GM18519 (cell line): ENCODE data around the gene YTHDC1.

ENCODE experiments used
- ATAC-seq: cut with Tn5 transposase; IDR thresholded peaks from one replicate; pipeline ENCODE4 v1.9.1; 2021; ENCODE audit warnings: mild to moderate bottlenecking, moderate library complexity; ENCODE audit not compliant: unreplicated experiment, low FRiP score

YTHDC1 gene

DNA sequence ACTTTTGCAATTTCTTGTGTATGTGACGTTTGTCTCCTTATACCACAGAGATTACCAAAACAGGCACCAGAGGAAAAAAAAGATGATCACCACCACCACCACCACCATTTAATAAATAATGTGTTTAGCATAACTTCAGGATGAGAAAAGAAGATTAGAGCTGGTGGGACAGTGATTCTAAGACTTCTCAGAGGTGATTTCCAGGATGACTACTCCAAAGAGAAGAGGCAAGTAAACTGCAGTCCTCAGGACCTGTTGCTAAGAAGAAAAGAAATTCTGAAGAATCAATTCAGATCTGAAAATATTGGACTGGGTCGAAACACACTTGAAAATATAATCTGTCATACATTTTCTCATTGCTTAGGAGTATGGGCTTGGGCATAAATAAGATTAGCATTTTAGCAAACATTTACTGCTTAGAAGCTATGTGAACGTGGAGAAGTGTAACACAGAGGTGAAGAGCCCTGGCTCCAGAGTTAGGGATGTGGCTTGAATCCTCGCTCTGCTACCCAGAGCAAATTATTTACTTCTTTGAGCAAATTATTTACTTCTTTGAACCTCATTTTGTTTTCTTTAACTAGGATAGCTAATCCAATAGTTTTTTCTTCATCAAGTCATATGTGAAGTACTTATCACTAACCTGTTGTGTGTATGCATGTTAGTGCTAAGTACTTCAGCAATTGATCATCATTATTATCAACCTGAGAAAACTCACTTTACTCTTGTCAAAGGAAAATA is 10.5 kb upstream of the YTHDC1 start:
- ATAC-seq, result no peak

DNA sequence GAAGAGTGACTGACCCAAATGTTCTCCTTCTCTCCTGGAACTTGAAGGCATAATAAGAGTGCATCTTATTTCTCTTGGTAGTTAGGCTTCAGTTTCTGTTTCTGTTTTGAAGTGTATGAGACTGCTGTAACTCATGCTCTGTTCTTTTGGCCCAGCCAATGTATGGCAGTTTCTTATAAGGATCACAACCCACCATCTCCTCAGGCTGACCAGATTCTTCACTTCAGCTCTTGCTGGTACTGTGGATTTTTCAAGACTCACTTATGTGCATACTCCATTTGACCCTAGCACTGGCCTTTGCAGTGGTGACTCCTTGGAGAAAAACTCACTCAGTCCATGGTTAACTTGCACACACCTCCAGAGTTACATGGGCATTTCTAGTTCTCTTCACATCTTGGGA is 9.6 kb upstream of the YTHDC1 start:
- ATAC-seq, result peak; percentile 83

DNA sequence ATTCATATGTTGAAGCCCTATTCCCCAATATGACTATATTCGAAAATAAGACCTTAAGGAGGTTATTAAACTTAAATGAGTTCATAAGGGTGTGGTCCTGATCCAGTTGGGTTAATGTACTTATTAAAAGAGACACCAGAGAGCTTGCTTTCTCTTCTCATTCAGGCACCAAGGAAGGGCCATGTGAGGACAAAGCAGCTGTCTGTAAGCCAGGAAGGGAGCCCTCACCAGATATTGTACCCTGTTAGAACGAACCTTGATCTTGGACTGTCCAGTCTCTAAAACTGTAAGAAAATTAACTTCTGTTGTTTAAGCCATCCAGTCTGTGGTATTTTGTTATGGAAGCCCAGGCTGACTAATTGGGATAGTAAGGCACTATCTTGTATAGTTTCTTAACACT is 9.1 kb upstream of the YTHDC1 start:
- no peak for ATAC-seq

DNA sequence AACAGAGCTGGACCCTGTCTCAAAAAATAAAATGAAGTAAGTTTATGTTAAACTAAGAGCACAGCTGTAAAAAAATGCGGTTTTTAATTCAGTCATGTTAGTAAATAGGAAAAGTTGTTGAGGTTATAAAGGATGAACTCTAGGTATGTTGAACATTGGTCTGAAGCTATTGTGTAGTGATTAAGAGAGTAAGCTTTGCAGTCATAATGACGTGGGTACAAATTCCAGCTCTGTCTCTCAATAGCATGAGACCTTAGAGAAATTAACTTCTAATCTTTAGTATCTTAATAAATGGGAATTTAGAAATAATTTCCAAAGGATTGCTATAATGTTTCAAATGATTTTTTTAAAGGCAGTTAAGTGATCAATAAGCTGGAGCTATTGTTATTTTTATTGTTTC is 2.9 kb upstream of the YTHDC1 start:
- ATAC-seq, result no peak

DNA sequence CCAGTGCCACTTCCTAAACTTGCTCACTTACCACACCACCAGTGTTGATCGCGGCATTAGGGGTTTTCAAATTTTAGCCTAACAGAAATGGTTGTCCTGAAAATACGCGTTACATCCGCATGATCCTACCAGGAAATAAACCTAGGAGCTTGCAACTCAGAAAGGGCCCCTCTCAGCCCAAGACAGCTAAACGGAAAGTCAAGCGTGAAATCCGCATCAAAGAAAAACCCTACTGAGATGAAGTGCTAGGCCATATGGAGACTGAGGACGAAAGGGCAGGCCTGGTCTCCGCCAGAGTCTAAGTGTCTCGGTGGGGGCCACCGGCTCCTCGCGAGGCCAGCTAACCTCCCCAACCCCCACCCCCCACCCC is 626 bp downstream of the YTHDC1 start:
- no peak for ATAC-seq

DNA sequence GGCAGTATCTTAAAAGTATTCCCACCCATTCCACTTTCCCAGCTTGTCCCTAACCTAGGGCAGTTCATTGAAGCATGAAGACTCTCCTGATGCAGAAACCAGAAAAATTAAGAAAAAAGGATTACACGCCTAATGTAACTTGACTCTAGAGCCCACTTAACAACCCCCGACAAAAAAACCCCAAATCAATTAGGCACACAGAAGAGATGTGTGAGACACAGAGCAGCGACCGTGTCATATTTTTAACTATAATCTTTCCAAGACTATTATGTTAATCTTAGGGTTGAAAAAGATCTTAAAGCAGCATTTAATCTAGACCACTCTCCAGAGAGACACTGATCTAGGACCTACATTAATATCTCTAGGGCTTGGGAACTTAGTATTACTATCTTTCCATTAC is 1.3 kb downstream of the YTHDC1 start:
- no peak for ATAC-seq

DNA sequence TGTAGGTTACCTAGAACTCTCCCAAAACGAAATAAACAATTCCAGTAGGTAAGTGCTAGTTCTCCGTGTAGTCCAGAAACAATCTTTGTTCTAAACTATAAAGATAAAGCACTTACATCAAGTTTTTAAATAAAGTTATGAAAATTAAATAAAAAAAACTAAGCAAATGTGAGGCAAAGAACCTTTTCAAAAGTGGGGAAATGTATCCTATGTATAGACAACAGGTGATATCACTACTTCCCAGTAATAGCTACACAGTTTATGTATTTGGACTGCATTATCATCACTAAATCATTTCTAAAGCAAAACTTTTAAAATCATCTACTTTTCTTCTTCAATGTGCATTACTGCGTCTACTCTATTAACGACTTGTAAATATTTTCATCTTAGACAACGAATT is 2.0 kb downstream of the YTHDC1 start:
- no peak for ATAC-seq

DNA sequence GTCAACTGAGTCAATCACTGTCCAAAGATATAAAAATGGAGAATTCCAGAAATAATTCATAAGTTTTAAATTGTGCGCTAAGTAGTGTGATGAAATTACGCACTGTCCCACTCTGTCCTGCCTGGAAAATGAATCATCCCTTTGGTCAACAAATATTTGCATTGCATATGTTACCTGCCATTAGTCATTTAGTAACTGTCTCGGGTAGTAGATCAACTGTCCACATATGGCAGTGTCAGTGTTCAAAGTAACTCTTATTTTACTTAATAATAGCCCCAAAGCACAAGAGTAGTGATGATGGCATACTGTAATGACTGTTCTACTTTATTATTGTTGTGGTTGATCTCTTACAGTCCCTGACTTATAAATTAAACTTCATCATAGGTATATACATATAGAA is 3.4 kb downstream of the YTHDC1 start:
- no peak for ATAC-seq

DNA sequence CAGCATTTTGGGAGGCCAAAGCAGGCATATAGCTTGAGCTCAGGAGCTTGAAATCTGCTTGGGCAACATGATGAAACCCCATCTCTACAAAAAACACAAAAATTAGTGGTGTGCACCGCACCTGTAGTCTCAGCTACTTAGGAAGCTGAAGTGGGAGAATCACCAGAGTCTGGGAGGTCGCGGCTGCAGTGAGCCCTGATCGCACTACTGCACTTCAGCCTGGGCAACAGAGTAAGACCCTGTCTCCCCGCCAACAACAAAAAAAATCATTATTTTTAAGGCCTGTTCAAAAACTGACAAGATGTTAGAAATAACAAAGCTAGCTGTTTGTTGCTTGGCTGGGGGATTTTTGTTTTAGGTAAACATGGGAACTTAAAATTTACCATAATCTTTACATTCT is 5.1 kb downstream of the YTHDC1 start:
- no peak for ATAC-seq

DNA sequence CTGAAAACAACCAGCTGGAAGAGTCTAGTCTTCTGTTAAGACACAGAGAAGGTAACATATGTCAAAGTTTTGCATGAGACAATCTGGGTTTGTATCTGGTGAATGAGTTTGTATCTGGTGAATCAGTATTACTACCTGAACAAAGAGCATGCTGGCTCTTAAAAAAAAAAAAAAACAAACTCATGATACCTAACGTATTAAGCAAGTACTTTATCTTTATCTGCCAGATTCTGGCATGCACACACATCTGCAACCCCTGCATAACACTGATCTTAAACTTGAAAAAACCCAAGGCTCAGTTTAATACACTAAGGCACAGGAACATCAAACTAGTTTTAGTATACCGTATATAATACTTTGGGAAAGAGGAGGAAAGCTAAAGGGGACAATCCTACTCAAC is 5.8 kb downstream of the YTHDC1 start:
- ATAC-seq, result no peak

DNA sequence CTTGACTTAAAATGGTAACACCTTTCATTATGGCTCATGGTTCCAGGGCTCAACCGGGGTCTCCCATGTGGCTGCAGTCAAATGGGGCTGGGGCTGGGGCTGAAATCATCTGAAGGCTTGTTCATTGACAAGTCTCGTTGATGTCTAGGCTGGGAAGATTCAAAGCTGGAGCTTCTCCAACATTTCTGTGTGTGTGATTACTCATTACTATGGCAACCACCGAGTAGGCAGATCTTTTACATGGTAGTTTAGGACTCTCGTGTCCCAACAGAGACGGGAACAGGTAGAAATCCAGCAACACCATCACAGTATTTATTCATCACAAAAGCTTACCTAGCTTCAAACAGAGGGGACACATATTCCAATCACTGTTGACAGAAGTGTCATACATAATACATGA is 7.8 kb downstream of the YTHDC1 start:
- ATAC-seq, result no peak

DNA sequence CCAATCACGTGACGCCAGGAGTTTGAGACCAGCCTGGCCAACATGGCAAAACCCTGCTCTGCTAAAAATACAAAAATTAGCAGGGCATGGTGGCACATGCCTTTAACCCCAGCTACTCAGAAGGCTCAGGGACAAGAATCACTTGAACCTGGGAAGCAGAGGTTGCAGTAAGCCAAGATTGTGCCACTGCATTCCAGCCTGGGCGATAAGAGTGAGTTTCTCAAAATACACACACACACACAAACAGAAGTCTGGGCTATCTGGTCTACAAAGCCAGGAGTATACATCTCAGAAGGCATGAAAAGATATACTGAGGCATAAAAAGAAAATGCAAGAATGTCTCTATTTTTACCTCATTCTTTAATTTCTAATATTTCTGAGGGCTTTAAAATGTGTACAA is 11.3 kb downstream of the YTHDC1 start:
- no peak for ATAC-seq

DNA sequence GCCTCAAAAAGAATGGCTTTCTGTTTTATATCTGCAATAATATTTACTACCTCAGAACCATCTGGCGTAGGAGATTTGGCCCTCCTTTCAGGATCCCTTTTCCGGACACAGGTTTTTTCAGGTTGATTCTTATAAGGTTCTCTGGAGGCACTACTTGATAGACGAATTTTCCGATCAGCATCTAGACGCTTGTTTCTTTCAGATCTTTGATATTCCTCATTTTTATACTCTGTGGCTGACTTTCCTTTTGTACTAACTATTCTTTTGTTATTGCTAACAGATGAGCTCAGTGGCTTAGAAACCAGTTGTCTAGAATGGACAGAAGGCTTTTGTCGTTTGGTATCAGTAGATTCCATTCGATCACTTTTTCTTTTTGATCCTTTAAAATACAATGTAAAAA is 12.4 kb downstream of the YTHDC1 start:
- ATAC-seq, result no peak

DNA sequence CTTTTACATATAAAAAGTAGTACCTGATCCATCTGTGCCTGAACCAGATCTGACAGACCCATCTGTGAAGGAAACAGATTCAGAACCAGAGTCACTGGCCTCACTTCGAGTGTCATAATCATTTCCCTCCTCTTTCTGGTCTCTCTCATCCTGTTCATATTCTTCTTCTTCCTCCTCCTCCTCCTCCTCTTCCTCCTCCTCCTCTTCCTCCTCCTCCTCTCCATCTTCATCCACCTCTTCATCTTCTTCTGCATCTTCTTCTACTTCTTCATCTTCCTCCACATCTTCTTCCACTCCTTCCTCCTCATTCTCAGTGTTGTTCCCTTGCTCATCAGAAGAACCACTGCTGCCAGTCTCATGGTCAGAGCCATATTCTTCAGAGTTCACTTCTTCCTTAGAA is 12.9 kb downstream of the YTHDC1 start:
- ATAC-seq, result no peak

DNA sequence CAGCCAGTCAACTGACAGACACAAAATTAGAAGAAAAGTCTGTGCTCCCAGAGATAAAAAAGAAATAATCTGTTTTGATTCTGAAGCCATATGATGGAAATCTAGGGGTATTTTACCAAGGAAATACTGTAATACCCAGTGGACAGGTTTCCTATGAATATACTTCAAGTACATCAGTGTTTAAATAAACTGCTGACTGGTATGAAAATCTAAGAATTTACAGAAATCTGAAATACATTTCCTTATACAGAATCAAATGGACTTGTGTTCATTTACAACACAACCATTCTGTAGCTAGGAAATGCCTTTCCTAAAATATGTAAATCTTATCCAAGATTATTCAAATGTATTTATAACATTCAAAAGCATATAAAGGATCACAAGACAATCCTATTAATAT is 13.4 kb downstream of the YTHDC1 start:
- no peak for ATAC-seq

DNA sequence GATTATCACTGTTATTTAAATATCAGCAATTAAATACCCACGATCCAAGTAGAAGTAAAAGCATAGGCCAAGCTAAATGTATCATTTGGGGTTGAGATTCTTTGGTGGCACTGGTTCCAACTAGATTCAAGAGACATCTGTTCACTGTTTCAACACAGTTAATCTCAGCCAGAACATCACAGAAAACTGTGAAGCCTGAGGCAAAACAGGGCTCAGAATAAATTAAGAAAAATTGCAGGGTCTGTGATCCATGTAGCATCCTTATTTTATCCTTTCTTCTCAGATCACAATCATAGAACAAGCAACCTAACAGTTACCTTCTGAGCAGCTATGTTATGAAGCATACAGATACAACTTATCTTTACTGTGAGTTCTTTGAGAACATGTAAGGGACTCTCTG is 23.7 kb downstream of the YTHDC1 start:
- ATAC-seq, result no peak

DNA sequence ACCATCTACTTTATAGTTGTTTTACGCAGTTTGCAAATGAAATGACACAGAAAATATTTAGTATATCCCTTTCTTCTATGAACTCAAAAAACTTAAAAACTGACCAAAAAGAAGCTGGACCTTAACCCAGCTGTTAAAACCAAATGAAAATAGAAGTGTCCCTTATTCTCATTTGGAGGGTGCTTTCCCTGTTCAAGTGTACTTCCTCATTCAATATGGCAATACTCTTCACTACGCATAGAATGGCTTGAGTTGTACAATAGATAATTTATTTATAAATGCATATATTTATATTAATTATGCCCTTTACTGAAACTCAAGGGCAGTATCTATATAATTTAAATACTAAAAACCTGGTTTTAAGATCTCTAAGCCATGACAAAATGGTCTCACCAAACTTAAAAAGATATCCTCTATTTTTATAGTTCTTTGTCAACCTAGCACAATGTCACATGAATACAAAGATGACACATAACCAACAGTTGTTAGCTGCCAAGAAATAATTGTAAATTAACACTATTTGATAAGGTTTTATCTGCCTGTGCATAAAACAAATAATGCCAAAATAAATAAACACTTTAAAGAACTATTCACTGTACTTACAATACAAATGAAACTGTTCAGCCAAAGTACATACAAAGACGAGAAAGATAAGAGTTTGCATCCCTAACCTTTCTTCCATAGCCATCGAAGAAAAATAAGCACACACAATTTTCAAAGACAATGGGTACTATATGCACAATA is 25.2 kb downstream of the YTHDC1 start:
- ATAC-seq, result no peak

DNA sequence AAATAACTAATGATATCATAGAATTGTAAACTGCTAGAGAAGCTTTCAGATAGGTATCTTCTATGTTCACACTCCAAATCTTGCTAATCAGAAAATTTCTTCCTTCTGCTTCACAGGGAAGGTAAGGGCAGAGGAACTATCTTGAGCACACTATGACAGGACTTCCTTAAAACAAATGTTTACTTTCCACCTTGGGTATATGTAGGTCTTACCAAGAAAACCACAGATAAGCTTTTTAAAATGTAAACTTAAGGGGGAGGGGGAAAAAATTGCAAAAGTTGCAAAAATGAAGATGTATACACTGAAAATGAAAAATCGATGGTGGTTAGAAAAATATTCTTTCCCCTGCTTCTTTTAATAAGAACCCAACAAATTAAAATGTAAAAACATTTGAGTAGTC is 30.9 kb downstream of the YTHDC1 start:
- no peak for ATAC-seq

DNA sequence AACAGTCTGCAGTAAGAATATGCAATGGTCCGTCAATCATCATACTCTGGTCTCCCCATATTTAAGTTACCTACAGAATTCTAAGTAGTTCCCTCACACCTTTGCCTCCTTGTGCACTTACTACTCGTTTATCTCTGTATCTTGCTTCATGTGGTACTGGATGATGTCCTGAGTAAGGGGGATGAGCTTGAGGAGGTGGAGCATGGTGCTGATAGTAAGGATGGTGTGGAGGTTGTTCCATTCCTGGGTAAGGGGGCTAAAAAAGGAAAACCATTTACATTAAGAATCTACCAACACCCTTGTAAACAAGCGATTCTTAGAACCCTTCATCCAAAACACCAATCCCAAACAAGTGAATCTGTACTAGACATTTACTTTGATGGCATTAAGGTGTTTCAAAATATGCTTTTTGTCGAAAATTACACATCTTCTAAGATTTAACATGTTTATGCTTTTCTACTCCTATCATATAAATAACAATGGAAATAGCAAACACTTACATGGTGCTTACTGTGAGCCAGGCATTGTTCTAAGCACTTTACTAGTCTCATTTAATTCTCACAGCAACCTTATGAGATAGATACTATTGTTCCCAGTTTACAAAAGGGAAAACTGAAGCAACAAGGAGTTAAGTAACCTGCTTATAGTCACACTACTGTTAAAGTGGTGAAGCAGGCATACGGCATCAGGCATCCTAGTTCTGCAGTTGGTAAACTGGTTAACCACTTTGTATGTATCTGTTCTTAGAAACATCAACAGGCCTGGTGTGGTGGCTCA is 33.5 kb downstream of the YTHDC1 start:
- ATAC-seq, result no peak

DNA sequence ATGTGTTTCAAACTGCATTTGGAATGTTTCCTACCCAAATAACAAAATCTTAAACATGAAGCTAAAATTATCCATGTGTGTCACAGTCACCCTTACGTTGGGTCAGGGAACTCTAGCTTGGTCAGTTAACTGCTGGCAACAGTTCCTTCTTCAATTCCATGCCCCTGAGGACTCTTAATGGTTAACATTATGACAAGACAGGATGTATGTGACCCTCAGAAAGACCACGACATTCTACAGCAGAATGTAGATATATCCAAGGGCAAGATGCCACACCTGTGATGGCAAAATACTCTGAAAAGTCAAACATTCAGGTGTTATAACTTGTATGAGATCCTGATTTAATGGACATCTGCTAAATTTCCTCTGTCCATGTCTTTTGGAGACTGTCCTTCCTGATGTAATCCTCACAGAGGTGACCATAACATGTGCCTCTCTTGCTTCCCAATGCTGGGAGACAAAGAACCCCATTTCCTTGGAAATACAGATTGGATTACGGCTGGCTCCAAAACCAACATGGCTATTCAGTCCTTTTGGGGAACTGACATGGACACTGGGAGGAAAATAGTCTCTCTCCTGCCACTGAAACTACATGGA is 39.1 kb downstream of the YTHDC1 start:
- ATAC-seq, result no peak

DNA sequence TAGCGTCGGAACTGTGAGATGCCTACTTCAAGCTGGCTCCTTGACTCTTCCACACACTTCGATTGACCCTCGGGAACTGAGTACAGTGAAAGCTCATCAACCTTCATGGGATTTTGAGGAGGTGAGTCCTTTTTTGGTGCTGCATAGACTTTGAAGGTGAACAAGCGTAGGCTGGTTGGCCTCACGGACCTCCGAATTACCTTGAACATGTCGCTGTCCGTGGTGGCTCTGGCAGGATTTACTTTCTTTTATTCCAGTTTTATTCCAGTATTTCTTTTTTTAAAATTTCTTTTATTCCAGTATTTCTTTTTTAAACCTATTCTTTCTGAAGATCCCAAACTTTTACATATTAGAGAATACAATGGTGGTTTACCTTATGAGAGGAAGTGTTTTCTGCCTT is 45.2 kb downstream of the YTHDC1 start:
- ATAC-seq, result no peak
